Nephron progenitor cell (in vitro differentiated cells): ENCODE results near the gene MAST4.

Experiments
- DNase-seq: peaks from one replicate; pipeline ENCODE4 v3.0.0; 2021
- H3K27ac Mint-ChIP-seq: 2 replicates; pipeline ENCODE4 v1.8.0; 2021; ENCODE audit warnings: mild to moderate bottlenecking, moderate library complexity, mixed read lengths
- H3K27me3 Mint-ChIP-seq: 2 replicates; pipeline ENCODE4 v1.8.0; 2021; ENCODE audit warnings: mild to moderate bottlenecking, low read depth, mixed read lengths; ENCODE audit not compliant: poor library complexity
- H3K36me3 Mint-ChIP-seq: 2 replicates; pipeline ENCODE4 v1.8.0; 2021; ENCODE audit warnings: low read depth, mixed read lengths
- H3K4me1 Mint-ChIP-seq: 2 replicates; pipeline ENCODE4 v1.8.0; 2021; ENCODE audit warnings: mixed read lengths
- H3K4me3 Mint-ChIP-seq: 2 replicates; pipeline ENCODE4 v1.8.0; 2021; ENCODE audit warnings: mild to moderate bottlenecking, moderate library complexity, mixed read lengths
- H3K9me3 Mint-ChIP-seq: 2 replicates; pipeline ENCODE4 v1.8.0; 2021; ENCODE audit warnings: mild to moderate bottlenecking, moderate library complexity, mixed read lengths
- CTCF ChIP-seq: fragments of 200-600 bp; sonication (generic); IDR thresholded peaks from 2 replicates; pipeline ENCODE4 v1.5.0; 2021; ENCODE audit warnings: antibody characterized with exemption

Gene MAST4

GRCh38 chr5:67214036-67214435 is 617.8 kb downstream of the MAST4 start:
- no peaks in the 10 kb centered on the region for H3K36me3 Mint-ChIP-seq
- peak overlapping the region; percentile 36 for H3K27ac Mint-ChIP-seq
- H3K9me3 Mint-ChIP-seq, result peaks cover 4% of the 10 kb centered on the region
- no peak for TF ChIP-seq CTCF
- DNase-seq, result no peak
- H3K4me1 Mint-ChIP-seq, result peaks cover 53% of the 10 kb centered on the region
- H3K4me3 Mint-ChIP-seq, result no peak overlapping the region
- peaks cover 5% of the 10 kb centered on the region for H3K27me3 Mint-ChIP-seq

GRCh38 chr5:67214707-67215447 is 618.7 kb downstream of the MAST4 start:
- H3K27me3 Mint-ChIP-seq, result peaks cover 3% of the 10 kb centered on the region
- H3K4me1 Mint-ChIP-seq, result peaks cover 50% of the 10 kb centered on the region
- TF ChIP-seq CTCF, result no peak
- H3K27ac Mint-ChIP-seq, result peak overlapping the region; percentile 89
- no peak overlapping the region for H3K4me3 Mint-ChIP-seq
- no peaks in the 10 kb centered on the region for H3K36me3 Mint-ChIP-seq
- H3K9me3 Mint-ChIP-seq, result peaks cover 4% of the 10 kb centered on the region
- no peak for DNase-seq

- Mint-ChIP-seq H3K4me1 (peaks cover 48% of the 10 kb centered on the region), H3K27me3 (peaks cover 3% of the 10 kb centered on the region), H3K36me3 (no peaks in the 10 kb centered on the region), H3K9me3 (peaks cover 4% of the 10 kb centered on the region), H3K27ac (no peak overlapping the region), H3K4me3 (no peak overlapping the region)
- no peak for TF ChIP-seq CTCF
- no peak for DNase-seq
Measured at GRCh38 chr5:67215519-67216471, 619.6 kb downstream of the MAST4 start.

GRCh38 chr5:67216564-67216963 is 620.4 kb downstream of the MAST4 start:
- no peak for DNase-seq
- Mint-ChIP-seq H3K4me3 (no peak overlapping the region), H3K36me3 (no peaks in the 10 kb centered on the region), H3K4me1 (peaks cover 50% of the 10 kb centered on the region), H3K27me3 (peaks cover 3% of the 10 kb centered on the region), H3K9me3 (peaks cover 4% of the 10 kb centered on the region), H3K27ac (no peak overlapping the region)
- TF ChIP-seq CTCF, result no peak
